HL-60/S4 treated with retinoic acid at 250 ng/mL for 4 days and 3 days (cell line): Measurements from ENCODE around the gene SYTL3.

Source experiments
- in situ Hi-C: fragments of 300-500 bp; cut with MboI; formaldehyde crosslinking; loops from 2 replicates; pipeline ENCODE4 v1.7.0; 2022; ENCODE audit warnings: low sequenced_read_pairs

SYTL3 gene

GRCh38 chr6:158755636-158756035, 105.8 kb downstream of the SYTL3 start:
- in situ Hi-C loops = no loop called here

GRCh38 chr6:158756126-158756525, 106.3 kb downstream of the SYTL3 start:
- in situ Hi-C loops = no loop called here

GRCh38 chr6:158756977-158757752, 107.3 kb downstream of the SYTL3 start:
- in situ Hi-C loops = no loop called here

DNA sequence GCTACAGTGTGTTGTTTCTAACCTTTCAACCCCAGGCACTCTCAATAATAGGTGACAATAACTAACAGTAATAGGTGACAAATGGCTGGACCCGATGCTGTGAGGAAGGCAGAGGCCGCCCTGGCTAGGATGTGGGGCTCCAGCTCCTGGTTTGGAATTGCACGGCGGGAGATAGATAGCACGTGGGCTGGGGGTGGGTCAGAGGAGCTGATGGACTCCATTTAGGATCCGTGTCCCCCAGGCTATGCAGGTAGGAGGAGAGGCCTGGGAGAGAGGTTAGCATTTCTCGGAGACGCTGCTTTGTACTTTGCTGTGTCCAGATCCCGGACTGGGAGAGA, 107.9 kb downstream of the SYTL3 start:
- in situ Hi-C loops = no loop called here

DNA sequence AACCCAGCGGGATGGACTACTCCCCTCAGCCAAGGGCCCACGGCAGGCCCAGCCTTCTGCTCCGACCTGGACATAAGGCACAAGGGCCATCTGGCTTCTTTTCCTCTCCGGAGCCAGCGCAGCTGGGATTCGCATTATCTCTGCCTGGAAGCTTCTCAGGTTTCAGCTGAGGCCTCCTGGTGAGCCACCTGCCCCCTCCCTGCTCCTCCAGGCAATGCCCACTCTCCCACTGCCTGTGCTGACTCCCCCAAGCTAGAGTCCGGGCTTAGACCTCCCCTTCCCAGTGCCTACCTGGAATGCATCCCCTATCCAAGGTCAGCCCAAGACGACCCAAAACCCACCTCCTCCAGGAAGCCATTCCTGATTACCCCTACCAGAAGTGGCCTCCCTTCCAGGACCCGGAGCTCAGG, 108.6 kb downstream of the SYTL3 start:
- in situ Hi-C loops = no loop called here

GRCh38 chr6:158758941-158759479, 109.2 kb downstream of the SYTL3 start:
- in situ Hi-C loops = no loop called here

- in situ Hi-C loops = no loop called here
Observed at GRCh38 chr6:158759966-158760617, 110.2 kb downstream of the SYTL3 start.

GRCh38 chr6:158760618-158761250, 110.9 kb downstream of the SYTL3 start:
- in situ Hi-C loops = no loop called here

DNA sequence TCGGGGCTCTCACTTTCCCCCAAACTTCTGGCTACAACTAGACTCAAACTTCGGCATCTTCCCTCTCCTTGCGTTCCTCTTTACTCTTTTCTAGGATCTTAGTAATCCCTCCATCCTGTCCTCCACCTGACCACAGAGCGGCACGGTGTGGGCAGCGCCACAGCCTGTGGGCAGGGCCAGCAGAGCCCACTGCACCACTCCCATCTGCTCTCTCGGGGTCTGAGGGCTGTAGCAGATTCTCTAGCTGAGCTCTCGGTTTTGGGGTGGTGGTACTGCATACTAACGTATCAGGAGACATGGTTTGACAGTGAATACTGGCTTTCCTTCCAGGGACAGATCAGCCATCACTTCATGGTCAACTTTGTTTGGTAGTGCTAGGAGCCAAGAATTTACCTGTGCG, 111.9 kb downstream of the SYTL3 start:
- in situ Hi-C loops = no loop called here

DNA sequence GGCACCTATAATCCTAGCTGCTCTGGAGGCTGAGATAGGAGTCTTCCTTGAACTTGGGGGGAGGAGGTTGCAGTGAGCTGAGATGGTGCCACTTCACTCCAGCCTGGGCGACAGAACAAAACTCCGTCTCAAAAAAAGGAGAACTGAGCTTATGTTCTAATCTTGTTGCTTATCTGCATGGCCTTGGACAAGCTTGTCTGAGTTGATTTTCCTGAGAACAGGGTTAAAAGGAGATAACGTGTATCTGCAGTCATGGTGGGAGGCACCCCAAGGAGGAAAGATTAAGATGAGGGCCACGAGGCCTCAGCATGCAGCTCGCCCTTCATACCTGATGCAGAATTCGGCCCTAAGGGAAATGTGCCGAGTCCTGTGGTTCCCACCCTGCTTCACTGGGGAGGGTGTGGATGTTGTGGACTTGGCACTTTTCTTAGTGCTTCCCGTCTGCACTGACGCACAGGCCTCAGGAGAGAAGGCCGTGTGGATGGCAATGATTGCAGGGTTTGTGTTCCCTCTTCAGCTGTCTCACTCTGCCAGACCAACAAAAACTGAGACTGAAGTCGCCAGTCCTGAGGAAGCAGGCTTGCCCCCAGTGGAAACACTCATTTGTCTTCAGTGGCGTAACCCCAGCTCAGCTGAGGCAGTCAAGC, 113.1 kb downstream of the SYTL3 start:
- in situ Hi-C loops = no loop called here

DNA sequence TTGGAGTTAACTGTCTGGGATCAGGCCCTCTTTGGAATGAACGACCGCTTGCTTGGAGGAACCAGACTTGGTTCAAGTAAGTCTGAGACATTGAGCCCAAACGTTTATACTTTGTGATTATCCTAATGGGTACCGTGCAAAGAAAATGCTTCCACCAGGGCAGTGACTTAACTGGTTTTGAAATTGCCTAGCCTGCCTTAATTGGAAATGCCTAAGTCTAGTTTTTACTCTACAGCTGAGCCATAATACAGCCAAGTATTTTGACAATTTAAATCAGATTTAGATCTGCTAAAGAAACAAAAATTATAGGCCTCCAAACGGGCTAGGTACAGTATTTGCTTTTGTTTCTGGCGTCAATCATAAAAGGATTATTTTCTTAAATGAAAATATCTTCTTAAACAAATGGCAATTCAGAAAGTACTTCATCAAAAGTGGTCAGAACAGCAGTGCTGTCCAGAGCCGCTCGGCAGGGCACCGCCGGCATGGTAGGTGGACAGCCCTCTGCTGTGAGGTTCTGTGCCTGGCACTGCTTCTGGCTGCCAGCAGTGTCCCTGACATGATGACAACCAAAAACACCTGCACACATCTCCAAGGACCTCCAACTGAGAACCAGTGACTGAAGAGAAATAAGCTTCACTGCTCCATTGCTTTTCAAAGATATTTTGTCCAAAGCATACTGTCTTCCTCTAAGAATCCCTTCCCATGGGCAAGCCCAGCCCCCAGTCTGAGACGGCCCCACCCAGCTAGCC, 113.8 kb downstream of the SYTL3 start:
- in situ Hi-C loops = no loop called here

DNA sequence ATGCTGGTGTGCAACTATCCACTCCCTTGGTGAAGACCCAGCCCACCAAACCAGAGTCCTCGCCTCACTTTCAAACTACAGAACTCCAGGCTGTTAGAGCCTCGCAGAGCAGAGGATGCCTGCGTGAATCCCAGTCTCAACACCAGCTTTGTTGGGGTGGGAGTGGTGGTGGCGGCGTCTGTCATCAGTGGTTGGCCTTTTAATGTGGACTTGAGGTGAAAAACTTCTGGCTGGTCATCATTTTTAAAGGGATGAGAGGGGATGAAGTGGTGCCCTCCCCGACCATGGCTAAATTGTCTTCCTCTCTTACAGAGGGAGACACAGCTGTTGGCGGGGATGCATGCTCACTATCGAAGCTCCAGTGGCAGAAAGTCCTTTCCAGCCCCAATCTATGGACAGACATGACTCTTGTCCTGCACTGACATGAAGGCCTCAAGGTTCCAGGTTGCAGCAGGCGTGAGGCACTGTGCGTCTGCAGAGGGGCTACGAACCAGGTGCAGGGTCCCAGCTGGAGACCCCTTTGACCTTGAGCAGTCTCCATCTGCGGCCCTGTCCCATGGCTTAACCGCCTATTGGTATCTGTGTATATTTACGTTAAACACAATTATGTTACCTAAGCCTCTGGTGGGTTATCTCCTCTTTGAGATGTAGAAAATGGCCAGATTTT, 114.5 kb downstream of the SYTL3 start:
- in situ Hi-C loops = no loop called here

DNA sequence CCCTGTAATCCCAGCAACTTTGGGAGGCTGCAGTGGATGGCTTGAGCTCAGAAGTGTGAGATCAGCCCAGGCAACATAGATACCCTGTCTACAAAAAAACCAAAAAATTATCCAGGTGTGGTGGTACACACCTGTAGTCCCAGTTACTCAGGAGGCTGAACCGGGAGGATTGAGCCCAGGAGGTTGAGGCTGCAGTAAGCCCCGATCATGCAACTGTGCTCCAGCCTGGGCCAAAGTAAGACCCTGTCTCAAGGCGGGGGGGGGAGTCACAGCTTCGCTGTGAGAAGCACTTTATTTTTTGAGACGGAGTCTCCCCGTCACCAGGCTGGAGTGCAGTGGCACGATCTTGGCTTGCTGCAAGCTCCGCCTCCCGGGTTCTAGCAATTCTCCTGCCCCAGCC, 115.1 kb downstream of the SYTL3 start:
- in situ Hi-C loops = no loop called here

DNA sequence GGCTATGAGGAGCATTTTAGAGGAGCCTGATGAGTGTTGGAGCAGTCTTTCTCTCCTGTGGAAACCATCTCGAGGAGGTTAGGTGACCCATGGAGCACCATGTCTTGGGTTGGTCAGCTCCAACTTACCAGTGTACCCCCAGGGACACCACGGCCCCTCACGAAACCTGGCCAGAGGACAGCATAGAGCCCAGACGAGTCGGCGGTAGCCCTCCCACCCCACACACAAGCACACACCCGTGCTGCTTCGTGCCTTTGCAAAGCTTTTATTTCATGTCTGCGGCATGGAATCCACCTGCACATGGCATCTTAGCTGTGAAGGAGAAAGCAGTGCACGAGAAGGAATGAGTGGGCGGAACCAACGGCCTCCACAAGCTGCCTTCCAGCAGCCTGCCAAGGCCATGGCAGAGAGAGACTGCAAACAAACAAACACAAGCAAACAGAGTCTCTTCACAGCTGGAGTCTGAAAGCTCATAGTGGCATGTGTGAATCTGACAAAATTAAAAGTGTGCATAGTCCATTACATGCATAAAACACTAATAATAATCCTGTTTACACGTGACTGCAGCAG, 115.7 kb downstream of the SYTL3 start:
- in situ Hi-C loops = no loop called here

GRCh38 chr6:158766621-158767455, 117.0 kb downstream of the SYTL3 start:
- in situ Hi-C loops = no loop called here

- in situ Hi-C loops = no loop called here
Observed at GRCh38 chr6:158767709-158768108, 117.9 kb downstream of the SYTL3 start.

DNA sequence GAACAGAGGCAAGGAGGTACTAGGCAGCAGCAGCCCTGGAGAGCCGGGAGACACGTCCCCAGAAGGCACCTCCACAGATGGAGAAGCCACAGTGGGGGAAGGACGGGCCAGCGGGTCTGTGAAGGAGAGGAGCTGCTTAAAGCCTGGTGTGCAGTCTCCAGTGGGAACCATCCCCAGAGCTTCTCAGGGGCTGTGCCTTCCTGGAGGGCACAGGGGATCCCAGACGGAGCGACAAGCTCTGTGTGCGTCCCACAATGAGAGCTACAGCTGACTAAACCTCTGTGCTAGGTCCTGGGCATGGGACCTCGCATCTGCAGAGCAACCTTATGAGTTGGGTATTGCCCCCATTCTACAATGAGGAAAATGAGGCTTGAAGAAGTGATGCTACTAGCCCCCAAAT, 118.6 kb downstream of the SYTL3 start:
- in situ Hi-C loops = no loop called here

DNA sequence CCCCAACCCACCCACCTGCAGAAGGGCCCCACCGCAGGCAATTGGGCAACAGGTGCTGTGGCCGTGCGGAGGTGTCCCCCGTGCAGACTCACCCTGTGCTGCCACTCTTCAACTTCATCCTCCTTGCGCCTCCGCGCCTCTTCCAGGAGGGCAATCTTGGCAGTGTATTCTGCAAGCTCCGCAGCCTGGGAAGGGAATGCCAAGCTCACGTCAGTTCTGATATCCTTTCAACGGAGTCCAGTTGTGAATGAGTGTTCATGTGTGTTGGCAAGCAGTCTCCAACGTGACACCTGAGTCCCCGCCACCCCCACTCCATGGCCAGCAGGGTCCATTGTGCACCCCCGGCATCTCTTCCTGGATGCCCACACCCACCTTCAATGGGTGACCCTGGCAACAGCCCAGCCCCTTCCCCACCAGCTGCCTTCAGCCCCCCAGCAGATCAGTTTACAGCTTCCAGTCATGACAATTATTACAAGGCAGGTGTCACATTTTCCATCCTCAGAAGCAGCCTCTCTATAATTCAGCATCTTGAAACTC, 119.4 kb downstream of the SYTL3 start:
- in situ Hi-C loops = no loop called here
